Measurements from ENCODE around the gene SMCO3. TPM values are rescaled to one million over a fixed set of nuclear protein-coding genes. Genes with fewer than 3 reads are reported as not detected.

Gene SMCO3
- polyA plus RNA-seq, 1 of the 3 experiments (the other 2 are of a cell fraction) = 0.03 TPM

- H4K20me1 ChIP-seq (ENCODE audit: insufficient read depth) = peaks cover 23% of the 10 kb centered on the region; the same call in 1 of the 2 replicates
- H2AFZ ChIP-seq (ENCODE audit: low read depth) = peak overlapping the region; percentile 77; the same call in 1 of the 2 replicates
- peaks cover 11 to 12% of the 10 kb centered on the region in 2 experiments; a peak in 3 of 4 replicates for H3K4me1 ChIP-seq (ENCODE audit: control insufficient read depth in 1 of 2, insufficient read depth in 2 of 2, low read depth in 1 of 2, low read length in 1 of 2)
- H3K27ac ChIP-seq (ENCODE audit: low read depth in 2 of 2, low read length in 1 of 2) = 0 out of 4 replicates have a peak overlapping the region, but pooled peaks of 1 of the 2 experiments have one; percentile 81
- H3K4me3 ChIP-seq (ENCODE audit: low read depth in 2 of 2, low read length in 1 of 2) = peak overlapping the region; percentile 73 to 93
- no peaks in the 10 kb centered on the region for H3K9me3 ChIP-seq
- peak overlapping the region; percentile 91 for H3K4me2 ChIP-seq
- POLR2A ChIA-PET = interaction anchor here (2.9 kb wide), 1 partner anchor 35 kb away, joined by 30 read pairs; the partner anchor contains the start of genes C12orf60 and WBP11
- H3K27me3 ChIP-seq (ENCODE audit: insufficient read depth) = no peaks in the 10 kb centered on the region
- no peak for DNase-seq
- H3F3A ChIP-seq (replicated peaks; ENCODE audit: insufficient read depth) = peaks cover 25% of the 10 kb centered on the region
- H3K36me3 ChIP-seq (replicated peaks in 1 of 2; ENCODE audit: control insufficient read depth in 1 of 2, insufficient read depth in 2 of 2, low read length in 1 of 2) = peaks cover 5 to 37% of the 10 kb centered on the region in 2 experiments
- WGBS (ENCODE audit: low lambda C conversion rate) = 87% methylated on average over 16 of the region's 16 CpGs
- TF ChIP-seq TCF12 (IDR thresholded peaks at IDR 0.05) (no peak), POLR2AphosphoS5 (IDR thresholded peaks at IDR 0.05; ENCODE audit: low read depth, low read length) (no peak), CHD2 (IDR thresholded peaks at IDR 0.05; ENCODE audit: low read length, partially characterized antibody) (no peak), SIN3A (IDR thresholded peaks at IDR 0.05; ENCODE audit: borderline replicate concordance, low read depth, low read length) (no peak), YY1 (IDR thresholded peaks at IDR 0.05; ENCODE audit: low read depth) (no peak), FOXM1 (IDR thresholded peaks at IDR 0.05; ENCODE audit: low read depth) (no peak), FOSL2 (IDR thresholded peaks at IDR 0.05; ENCODE audit: borderline replicate concordance, low read depth) (no peak), CTCF (IDR thresholded peaks at IDR 0.05) (no peak), MAX (IDR thresholded peaks at IDR 0.05; ENCODE audit: low read depth) (no peak), RFX5 (IDR thresholded peaks at IDR 0.05; ENCODE audit: low read length) (no peak), ELF1 (IDR thresholded peaks at IDR 0.05) (no peak), RAD21 (IDR thresholded peaks at IDR 0.05; ENCODE audit: low read length) (no peak)
- TF ChIP-seq, protein P1, sequence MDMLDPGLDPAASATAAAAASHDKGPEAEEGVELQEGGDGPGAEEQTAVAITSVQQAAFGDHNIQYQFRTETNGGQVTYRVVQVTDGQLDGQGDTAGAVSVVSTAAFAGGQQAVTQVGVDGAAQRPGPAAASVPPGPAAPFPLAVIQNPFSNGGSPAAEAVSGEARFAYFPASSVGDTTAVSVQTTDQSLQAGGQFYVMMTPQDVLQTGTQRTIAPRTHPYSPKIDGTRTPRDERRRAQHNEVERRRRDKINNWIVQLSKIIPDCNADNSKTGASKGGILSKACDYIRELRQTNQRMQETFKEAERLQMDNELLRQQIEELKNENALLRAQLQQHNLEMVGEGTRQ (IDR thresholded peaks at IDR 0.05; ENCODE audit: borderline replicate concordance, low read depth, low read length) = no peak
- TF ChIP-seq, protein P2, sequence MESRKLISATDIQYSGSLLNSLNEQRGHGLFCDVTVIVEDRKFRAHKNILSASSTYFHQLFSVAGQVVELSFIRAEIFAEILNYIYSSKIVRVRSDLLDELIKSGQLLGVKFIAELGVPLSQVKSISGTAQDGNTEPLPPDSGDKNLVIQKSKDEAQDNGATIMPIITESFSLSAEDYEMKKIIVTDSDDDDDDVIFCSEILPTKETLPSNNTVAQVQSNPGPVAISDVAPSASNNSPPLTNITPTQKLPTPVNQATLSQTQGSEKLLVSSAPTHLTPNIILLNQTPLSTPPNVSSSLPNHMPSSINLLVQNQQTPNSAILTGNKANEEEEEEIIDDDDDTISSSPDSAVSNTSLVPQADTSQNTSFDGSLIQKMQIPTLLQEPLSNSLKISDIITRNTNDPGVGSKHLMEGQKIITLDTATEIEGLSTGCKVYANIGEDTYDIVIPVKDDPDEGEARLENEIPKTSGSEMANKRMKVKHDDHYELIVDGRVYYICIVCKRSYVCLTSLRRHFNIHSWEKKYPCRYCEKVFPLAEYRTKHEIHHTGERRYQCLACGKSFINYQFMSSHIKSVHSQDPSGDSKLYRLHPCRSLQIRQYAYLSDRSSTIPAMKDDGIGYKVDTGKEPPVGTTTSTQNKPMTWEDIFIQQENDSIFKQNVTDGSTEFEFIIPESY (IDR thresholded peaks at IDR 0.05; ENCODE audit: borderline replicate concordance, low read depth) = no peak
- TF ChIP-seq, protein P3, sequence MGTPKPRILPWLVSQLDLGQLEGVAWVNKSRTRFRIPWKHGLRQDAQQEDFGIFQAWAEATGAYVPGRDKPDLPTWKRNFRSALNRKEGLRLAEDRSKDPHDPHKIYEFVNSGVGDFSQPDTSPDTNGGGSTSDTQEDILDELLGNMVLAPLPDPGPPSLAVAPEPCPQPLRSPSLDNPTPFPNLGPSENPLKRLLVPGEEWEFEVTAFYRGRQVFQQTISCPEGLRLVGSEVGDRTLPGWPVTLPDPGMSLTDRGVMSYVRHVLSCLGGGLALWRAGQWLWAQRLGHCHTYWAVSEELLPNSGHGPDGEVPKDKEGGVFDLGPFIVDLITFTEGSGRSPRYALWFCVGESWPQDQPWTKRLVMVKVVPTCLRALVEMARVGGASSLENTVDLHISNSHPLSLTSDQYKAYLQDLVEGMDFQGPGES (IDR thresholded peaks at IDR 0.05; ENCODE audit: low read depth, low read length) = no peak
- TF ChIP-seq, protein P4, sequence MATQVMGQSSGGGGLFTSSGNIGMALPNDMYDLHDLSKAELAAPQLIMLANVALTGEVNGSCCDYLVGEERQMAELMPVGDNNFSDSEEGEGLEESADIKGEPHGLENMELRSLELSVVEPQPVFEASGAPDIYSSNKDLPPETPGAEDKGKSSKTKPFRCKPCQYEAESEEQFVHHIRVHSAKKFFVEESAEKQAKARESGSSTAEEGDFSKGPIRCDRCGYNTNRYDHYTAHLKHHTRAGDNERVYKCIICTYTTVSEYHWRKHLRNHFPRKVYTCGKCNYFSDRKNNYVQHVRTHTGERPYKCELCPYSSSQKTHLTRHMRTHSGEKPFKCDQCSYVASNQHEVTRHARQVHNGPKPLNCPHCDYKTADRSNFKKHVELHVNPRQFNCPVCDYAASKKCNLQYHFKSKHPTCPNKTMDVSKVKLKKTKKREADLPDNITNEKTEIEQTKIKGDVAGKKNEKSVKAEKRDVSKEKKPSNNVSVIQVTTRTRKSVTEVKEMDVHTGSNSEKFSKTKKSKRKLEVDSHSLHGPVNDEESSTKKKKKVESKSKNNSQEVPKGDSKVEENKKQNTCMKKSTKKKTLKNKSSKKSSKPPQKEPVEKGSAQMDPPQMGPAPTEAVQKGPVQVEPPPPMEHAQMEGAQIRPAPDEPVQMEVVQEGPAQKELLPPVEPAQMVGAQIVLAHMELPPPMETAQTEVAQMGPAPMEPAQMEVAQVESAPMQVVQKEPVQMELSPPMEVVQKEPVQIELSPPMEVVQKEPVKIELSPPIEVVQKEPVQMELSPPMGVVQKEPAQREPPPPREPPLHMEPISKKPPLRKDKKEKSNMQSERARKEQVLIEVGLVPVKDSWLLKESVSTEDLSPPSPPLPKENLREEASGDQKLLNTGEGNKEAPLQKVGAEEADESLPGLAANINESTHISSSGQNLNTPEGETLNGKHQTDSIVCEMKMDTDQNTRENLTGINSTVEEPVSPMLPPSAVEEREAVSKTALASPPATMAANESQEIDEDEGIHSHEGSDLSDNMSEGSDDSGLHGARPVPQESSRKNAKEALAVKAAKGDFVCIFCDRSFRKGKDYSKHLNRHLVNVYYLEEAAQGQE (IDR thresholded peaks at IDR 0.05; ENCODE audit: low read depth, low read length) = no peak
- H3K79me2 ChIP-seq (ENCODE audit: insufficient read depth) = peaks cover 66% of the 10 kb centered on the region
- H3K9me2 ChIP-seq = no peaks in the 10 kb centered on the region
- peak overlapping the region; percentile 92; the same call in 1 of the 2 replicates for H3K9ac ChIP-seq
- CTCF ChIA-PET = interaction anchor here (0.8 to 2.6 kb wide), 16 partner anchors 10 to 821 kb away, joined by 3 to 18 read pairs (median 6); partner anchors contain the start of genes C12orf60, RERG and WBP11
Observed at GRCh38 chr12:14768823-14769405, 45.1 kb downstream of the SMCO3 start.

Measured in SK-N-SH (cell line).